ENCODE measurements around the gene DPP10. TPM values are rescaled to one million over a fixed set of nuclear protein-coding genes. Genes with fewer than 3 reads are reported as not detected.
A peak's percentile ranks its signal among the peaks of the same experiment; 100 is the strongest.

Gene DPP10
- total and polyA plus RNA-seq, 2 of the 13 experiments (the other 11 are each of a cell fraction or from before 2014, with no cell fraction given): 0.95 to 1.7 TPM

DNA sequence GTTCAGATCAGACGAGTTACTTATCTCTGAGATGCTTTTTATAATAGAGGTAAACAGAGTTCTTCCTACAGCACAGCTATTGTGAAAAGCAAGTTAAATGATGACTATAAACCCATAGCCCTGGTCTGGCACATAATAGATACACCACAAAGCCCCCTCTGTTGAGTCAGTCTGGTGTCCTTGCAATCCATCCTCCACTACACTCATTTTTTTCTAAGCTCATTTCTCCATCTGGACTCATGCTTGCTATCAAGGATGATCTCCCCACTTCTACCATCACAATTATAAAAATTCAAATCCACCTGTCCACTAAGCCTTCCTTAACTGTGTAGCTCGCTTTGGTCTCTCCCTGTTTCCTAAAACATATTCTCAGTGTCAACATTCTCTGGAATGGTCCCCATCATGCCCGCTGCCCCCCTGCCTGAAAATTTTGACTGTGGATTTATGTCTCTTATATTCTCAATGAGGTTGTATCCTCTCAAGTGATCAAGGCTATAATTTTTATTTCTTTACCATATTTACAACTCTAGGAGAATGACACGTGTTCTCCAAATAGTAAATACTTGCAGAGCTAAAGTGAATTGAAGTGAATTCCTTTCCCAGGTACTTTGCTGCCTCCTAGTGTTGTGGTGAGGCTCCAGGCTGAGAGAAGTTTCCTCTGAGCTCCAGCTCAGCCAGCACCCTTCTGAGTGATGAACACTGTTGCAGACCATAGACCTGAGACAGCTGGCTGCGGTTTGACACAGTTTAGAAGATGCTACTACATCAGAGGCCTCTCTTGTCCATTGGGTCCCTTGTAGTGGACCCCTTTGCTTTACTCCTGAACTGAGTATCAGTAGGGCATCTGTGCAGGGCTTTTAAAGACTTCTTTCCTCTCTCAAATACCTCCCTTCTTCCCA is 108.7 kb downstream of the DPP10 start (continued):
- TF ChIP-seq HIVEP1 (CRISPR knock-in tag; IDR thresholded peaks at IDR 0.05) (no peak), ZNF34 (CRISPR knock-in tag; IDR thresholded peaks at IDR 0.05; ENCODE audit: borderline replicate concordance) (0 out of 2 replicates have a peak, but pooled peaks have one; percentile 73), STAG1 (CRISPR knock-in tag; IDR thresholded peaks at IDR 0.05) (peak; percentile 99), ZNF782 (CRISPR knock-in tag; IDR thresholded peaks at IDR 0.05; ENCODE audit: borderline replicate concordance) (0 out of 2 replicates have a peak, but pooled peaks have one; percentile 69), KDM6A (CRISPR knock-in tag; IDR thresholded peaks at IDR 0.05; ENCODE audit: low read depth) (no peak), ZSCAN20 (CRISPR knock-in tag; IDR thresholded peaks at IDR 0.05; ENCODE audit: borderline replicate concordance) (0 out of 2 replicates have a peak, but pooled peaks have one; percentile 41), HOXA5 (CRISPR knock-in tag; IDR thresholded peaks at IDR 0.05) (peak; percentile 74), RBM22 (optimal IDR thresholded peaks at IDR 0.05; ENCODE audit: low read length) (no peak), BHLHE40 (IDR thresholded peaks at IDR 0.05; ENCODE audit: low read length) (0 out of 2 replicates have a peak, but pooled peaks have one; percentile 40), TRIM24 (CRISPR knock-in tag; IDR thresholded peaks at IDR 0.05) (no peak), ZSCAN29 (CRISPR knock-in tag; conservative IDR thresholded peaks at IDR 0.05) (0 out of 2 replicates have a peak, but pooled peaks have one; percentile 57), ZNF556 (CRISPR knock-in tag; IDR thresholded peaks at IDR 0.05; ENCODE audit: borderline replicate concordance) (peak; percentile 65; the same call in 1 of the 2 replicates), ZNF292 (CRISPR knock-in tag; IDR thresholded peaks at IDR 0.05; ENCODE audit: borderline replicate concordance, low read depth) (no peak), ZNF510 (CRISPR knock-in tag; IDR thresholded peaks at IDR 0.05; ENCODE audit: low read depth) (0 out of 2 replicates have a peak, but pooled peaks have one; percentile 60), ARNTL (CRISPR knock-in tag; IDR thresholded peaks at IDR 0.05) (0 out of 2 replicates have a peak, but pooled peaks have one; percentile 54), JARID2 (CRISPR knock-in tag; IDR thresholded peaks at IDR 0.05; ENCODE audit: insufficient replicate concordance) (peak; percentile 33), GATAD2A (CRISPR knock-in tag; IDR thresholded peaks at IDR 0.05) (peak; percentile 67), FOSL2 (CRISPR knock-in tag; IDR thresholded peaks at IDR 0.05) (peak; percentile 31; the same call in 1 of the 2 replicates), MED8 (CRISPR knock-in tag; IDR thresholded peaks at IDR 0.05; ENCODE audit: insufficient replicate concordance) (no peak), FOXA3 (CRISPR knock-in tag; IDR thresholded peaks at IDR 0.05) (peak; percentile 51; the same call in 1 of the 2 replicates), FOXK2 (IDR thresholded peaks at IDR 0.05) (0 out of 2 replicates have a peak, but pooled peaks have one; percentile 42), ZNF317 (CRISPR knock-in tag; IDR thresholded peaks at IDR 0.05) (0 out of 2 replicates have a peak, but pooled peaks have one; percentile 34), ZNF557 (CRISPR knock-in tag; IDR thresholded peaks at IDR 0.05) (no peak)
- TF ChIP-seq, protein P1, sequence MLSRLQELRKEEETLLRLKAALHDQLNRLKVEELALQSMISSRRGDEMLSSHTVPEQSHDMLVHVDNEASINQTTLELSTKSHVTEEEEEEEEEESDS (CRISPR knock-in tag; IDR thresholded peaks at IDR 0.05; ENCODE audit: borderline replicate concordance): no peak
- TF ChIP-seq, protein P2, sequence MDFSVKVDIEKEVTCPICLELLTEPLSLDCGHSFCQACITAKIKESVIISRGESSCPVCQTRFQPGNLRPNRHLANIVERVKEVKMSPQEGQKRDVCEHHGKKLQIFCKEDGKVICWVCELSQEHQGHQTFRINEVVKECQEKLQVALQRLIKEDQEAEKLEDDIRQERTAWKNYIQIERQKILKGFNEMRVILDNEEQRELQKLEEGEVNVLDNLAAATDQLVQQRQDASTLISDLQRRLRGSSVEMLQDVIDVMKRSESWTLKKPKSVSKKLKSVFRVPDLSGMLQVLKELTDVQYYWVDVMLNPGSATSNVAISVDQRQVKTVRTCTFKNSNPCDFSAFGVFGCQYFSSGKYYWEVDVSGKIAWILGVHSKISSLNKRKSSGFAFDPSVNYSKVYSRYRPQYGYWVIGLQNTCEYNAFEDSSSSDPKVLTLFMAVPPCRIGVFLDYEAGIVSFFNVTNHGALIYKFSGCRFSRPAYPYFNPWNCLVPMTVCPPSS (IDR thresholded peaks at IDR 0.05): no peak

Measured in HepG2 (cell line).